NCI-H2196 treated with DMSO at 0.1 percent for 48 hours (cell line): ENCODE results near the gene KIF13A.
"Not testable (repeated sequence)": the region's sequence is repeated elsewhere in the genome, so short reads cannot be mapped to it uniquely, and the experiment has no call there.

Source experiments
- DNase-seq: peaks from one replicate; lab custom pipeline; 2025; ENCODE audit not compliant: unreplicated experiment; lab: John Stamatoyannopoulos, UW

KIF13A gene

GRCh38 chr6:17904491-17905120 lies 82.8 kb downstream of the KIF13A start:
- no peak for DNase-seq

GRCh38 chr6:17902974-17903373 lies 84.5 kb downstream of the KIF13A start:
- DNase-seq: no peak

- no peak for DNase-seq
Observed at GRCh38 chr6:17901493-17901892, 85.9 kb downstream of the KIF13A start.

GRCh38 chr6:17900011-17900410 lies 87.4 kb downstream of the KIF13A start:
- DNase-seq: no peak

- DNase-seq: no peak
Observed at GRCh38 chr6:17899491-17899890, 87.9 kb downstream of the KIF13A start.

GRCh38 chr6:17897681-17898080 lies 89.8 kb downstream of the KIF13A start:
- no peak for DNase-seq

GRCh38 chr6:17894905-17895304 lies 92.5 kb downstream of the KIF13A start:
- DNase-seq: no peak

GRCh38 chr6:17894191-17894590 lies 93.2 kb downstream of the KIF13A start:
- DNase-seq: no peak

GRCh38 chr6:17892097-17892686 lies 95.2 kb downstream of the KIF13A start:
- no peak for DNase-seq

- no peak for DNase-seq
Observed at GRCh38 chr6:17890309-17890708, 97.1 kb downstream of the KIF13A start.

GRCh38 chr6:17889777-17890176 lies 97.7 kb downstream of the KIF13A start:
- not testable (repeated sequence) for DNase-seq

GRCh38 chr6:17886891-17887290 lies 100.5 kb downstream of the KIF13A start:
- DNase-seq: no peak

- no peak for DNase-seq
Observed at GRCh38 chr6:17885889-17886576, 101.4 kb downstream of the KIF13A start.

- DNase-seq: no peak
Observed at GRCh38 chr6:17884498-17885478, 102.6 kb downstream of the KIF13A start.

- no peak for DNase-seq
Observed at GRCh38 chr6:17883665-17884497, 103.6 kb downstream of the KIF13A start.

- no peak for DNase-seq
Observed at GRCh38 chr6:17881085-17881858, 106.2 kb downstream of the KIF13A start.

- DNase-seq: no peak
Observed at GRCh38 chr6:17879184-17879583, 108.3 kb downstream of the KIF13A start.

- DNase-seq: no peak
Observed at GRCh38 chr6:17878734-17879133, 108.7 kb downstream of the KIF13A start.

- no peak for DNase-seq
Observed at GRCh38 chr6:17877895-17878440, 109.5 kb downstream of the KIF13A start.
